AG04450 (cell line): Measurements from ENCODE around the gene NXPH2. TPM values are rescaled to one million over a fixed set of nuclear protein-coding genes. Genes with fewer than 3 reads are reported as not detected.

Experiments used
- CTCF ChIA-PET: fragments of 300-600, 350-600 bp; formaldehyde crosslinking; extraction: SDS; loops from one replicate; lab custom pipeline; 2022; ENCODE audit warnings: antibody characterized with exemption, inconsistent platforms; lab: Charles Lee
- POLR2A ChIA-PET: fragments of 350-600 bp; formaldehyde crosslinking; extraction: SDS; loops from one replicate; lab custom pipeline; 2021; ENCODE audit warnings: antibody characterized with exemption, inconsistent platforms; lab: Yijun Ruan, JAX
- DNase-seq: peaks from one replicate; pipeline ENCODE4 v3.0.0-alpha.2; 2011; ENCODE audit warnings: low read depth, low spot score
- H3K27ac ChIP-seq: one replicate; pipeline ENCODE4 v1.5.1; 2012; ENCODE audit warnings: low read depth, low read length, control low read depth
- H3K27me3 ChIP-seq: one replicate; pipeline ENCODE4 v1.6.0; 2012; ENCODE audit warnings: low read length; ENCODE audit not compliant: control insufficient read depth, insufficient read depth
- H3K4me3 ChIP-seq: 2 replicates; pipeline ENCODE4 v1.5.1; 2011; ENCODE audit warnings: mild to moderate bottlenecking, low read depth, low read length, control low read depth
- H3K9me3 ChIP-seq: 2 replicates; pipeline ENCODE4 v1.5.1; 2012; ENCODE audit warnings: low read length; ENCODE audit not compliant: control insufficient read depth, insufficient read depth
- polyA plus RNA-seq: library from polyadenylated mRNA; depleted of rRNA; stranded (reverse); fragments of >200 nt; gene quantifications from 2 replicates; pipeline ENCODE4 v1.2.3, GENCODE V29; 2011
- TF ChIP-seq, protein P1 (sequence below): IDR thresholded peaks from 2 replicates; pipeline ENCODE4 v1.5.1; 2011; ENCODE audit warnings: low read depth, low read length, control low read depth, inconsistent platforms

NXPH2 gene
- polyA plus RNA-seq, 1 experiment = not detected

- H3K27ac ChIP-seq = no peak overlapping the region
- ChIA-PET POLR2A (no interaction called here), CTCF (no interaction called here)
- H3K27me3 ChIP-seq = no peaks in the 10 kb centered on the region
- no peak overlapping the region for H3K4me3 ChIP-seq
- no peaks in the 10 kb centered on the region for H3K9me3 ChIP-seq
- TF ChIP-seq, protein P1, sequence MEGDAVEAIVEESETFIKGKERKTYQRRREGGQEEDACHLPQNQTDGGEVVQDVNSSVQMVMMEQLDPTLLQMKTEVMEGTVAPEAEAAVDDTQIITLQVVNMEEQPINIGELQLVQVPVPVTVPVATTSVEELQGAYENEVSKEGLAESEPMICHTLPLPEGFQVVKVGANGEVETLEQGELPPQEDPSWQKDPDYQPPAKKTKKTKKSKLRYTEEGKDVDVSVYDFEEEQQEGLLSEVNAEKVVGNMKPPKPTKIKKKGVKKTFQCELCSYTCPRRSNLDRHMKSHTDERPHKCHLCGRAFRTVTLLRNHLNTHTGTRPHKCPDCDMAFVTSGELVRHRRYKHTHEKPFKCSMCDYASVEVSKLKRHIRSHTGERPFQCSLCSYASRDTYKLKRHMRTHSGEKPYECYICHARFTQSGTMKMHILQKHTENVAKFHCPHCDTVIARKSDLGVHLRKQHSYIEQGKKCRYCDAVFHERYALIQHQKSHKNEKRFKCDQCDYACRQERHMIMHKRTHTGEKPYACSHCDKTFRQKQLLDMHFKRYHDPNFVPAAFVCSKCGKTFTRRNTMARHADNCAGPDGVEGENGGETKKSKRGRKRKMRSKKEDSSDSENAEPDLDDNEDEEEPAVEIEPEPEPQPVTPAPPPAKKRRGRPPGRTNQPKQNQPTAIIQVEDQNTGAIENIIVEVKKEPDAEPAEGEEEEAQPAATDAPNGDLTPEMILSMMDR = no peak
- DNase-seq = no peak
Measured at GRCh38 chr2:138730497-138731030, 49.6 kb downstream of the NXPH2 start.

- Histone ChIP-seq H3K27ac (no peak overlapping the region), H3K9me3 (no peaks in the 10 kb centered on the region), H3K4me3 (no peak overlapping the region), H3K27me3 (no peaks in the 10 kb centered on the region)
- ChIA-PET POLR2A (no interaction called here), CTCF (no interaction called here)
- DNase-seq = no peak
- TF ChIP-seq, protein P1 = no peak
Measured at GRCh38 chr2:138727956-138728355, 52.2 kb downstream of the NXPH2 start.

- TF ChIP-seq, protein P1 = no peak
- POLR2A ChIA-PET = no interaction called here
- CTCF ChIA-PET = no interaction called here
- Histone ChIP-seq H3K27ac (no peak overlapping the region), H3K4me3 (no peak overlapping the region), H3K9me3 (no peaks in the 10 kb centered on the region), H3K27me3 (no peaks in the 10 kb centered on the region)
- no peak for DNase-seq
Measured at GRCh38 chr2:138726681-138727080, 53.5 kb downstream of the NXPH2 start.

DNA sequence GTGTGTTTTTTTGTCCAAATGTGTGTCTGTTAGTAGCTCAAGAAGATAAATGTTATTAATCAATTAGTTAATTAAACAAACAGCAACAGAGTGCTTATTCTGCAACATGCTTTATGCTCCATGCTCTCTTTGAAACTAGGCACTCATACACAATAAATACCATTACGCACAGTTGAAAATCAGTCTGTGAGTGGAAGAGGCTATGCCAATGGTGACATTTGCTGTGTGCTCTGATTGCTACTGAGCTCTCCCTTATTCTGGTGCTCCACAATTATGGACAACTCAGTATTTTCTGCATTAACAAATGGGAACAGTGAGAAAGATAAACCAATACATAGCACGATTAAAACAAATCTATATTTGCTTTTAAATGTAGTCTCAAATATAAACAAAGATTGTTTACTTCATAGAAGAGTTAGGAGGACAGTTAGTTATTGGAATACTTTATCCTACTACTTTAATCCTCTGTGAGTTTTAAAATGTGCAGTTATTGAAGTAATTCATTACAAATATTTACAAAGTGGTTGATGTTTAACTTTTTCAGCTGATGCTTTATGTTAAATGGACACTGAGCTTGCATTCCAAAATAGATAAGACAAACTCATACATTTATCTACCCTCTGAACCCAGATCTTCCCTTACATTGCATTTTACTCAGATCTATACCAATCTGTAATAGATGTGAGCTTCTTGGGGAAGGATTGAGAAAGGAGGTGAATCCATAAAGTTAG lies 55.3 kb downstream of the NXPH2 start:
- Histone ChIP-seq H3K27me3 (no peaks in the 10 kb centered on the region), H3K4me3 (no peak overlapping the region), H3K9me3 (no peaks in the 10 kb centered on the region), H3K27ac (no peak overlapping the region)
- CTCF ChIA-PET = no interaction called here
- POLR2A ChIA-PET = no interaction called here
- TF ChIP-seq, protein P1 = no peak
- DNase-seq = no peak

DNA sequence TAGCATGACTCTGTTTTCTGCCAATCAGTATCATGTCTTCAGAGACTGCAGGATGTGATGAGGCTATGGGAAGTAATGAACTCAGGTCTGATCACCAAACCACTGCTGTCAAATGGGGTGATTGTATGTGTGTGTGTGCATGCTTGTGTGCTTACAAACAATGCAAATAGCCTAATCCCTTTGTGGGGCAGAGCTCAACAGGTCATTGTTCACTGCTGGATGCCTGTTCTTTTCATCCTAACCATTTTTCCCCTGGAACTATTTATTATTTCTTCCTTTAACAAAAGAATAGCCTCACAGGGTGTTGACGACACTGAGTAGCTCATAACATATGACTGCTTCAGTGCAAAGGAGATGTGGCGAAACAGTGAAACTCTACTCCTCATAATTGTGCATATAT lies 55.9 kb downstream of the NXPH2 start:
- H3K27ac ChIP-seq = no peak overlapping the region
- H3K9me3 ChIP-seq = no peaks in the 10 kb centered on the region
- TF ChIP-seq, protein P1 = no peak
- CTCF ChIA-PET = no interaction called here
- DNase-seq = no peak
- no peaks in the 10 kb centered on the region for H3K27me3 ChIP-seq
- H3K4me3 ChIP-seq = no peak overlapping the region
- POLR2A ChIA-PET = no interaction called here
